BJ (cell line): ENCODE results near the gene TMEM178B. TPM values are rescaled to one million over a fixed set of nuclear protein-coding genes. Genes with fewer than 3 reads are reported as not detected.

ENCODE experiments used
- CTCF ChIA-PET: fragments of 350-600 bp; formaldehyde crosslinking; extraction: SDS; loops from one replicate; lab custom pipeline; 2021; ENCODE audit warnings: antibody characterized with exemption, inconsistent platforms; lab: Yijun Ruan, JAX
- POLR2A ChIA-PET: fragments of 300-600 bp; sonication (Branson Sonifier 250); formaldehyde crosslinking; extraction: SDS; loops from one replicate; lab custom pipeline; 2021; ENCODE audit warnings: antibody characterized with exemption; lab: Charles Lee
- DNase-seq: peaks from one replicate; pipeline ENCODE4 v3.0.0-alpha.2; 2011; ENCODE audit warnings: low read depth
- H3K27me3 ChIP-seq: 2 replicates; pipeline ENCODE4 v1.6.0; 2011; ENCODE audit warnings: low read length; ENCODE audit not compliant: control insufficient read depth, insufficient read depth
- H3K36me3 ChIP-seq: 2 replicates; pipeline ENCODE4 v1.5.1; 2011; ENCODE audit warnings: low read length; ENCODE audit not compliant: control insufficient read depth, insufficient read depth
- H3K4me3 ChIP-seq: 2 replicates; pipeline ENCODE4 v1.5.1; 2011; ENCODE audit warnings: low read depth, mild to moderate bottlenecking, control low read depth, low read length
- CTCF ChIP-seq: IDR thresholded peaks from 2 replicates; pipeline ENCODE4 v1.5.1; 2011; ENCODE audit warnings: low read depth, mild to moderate bottlenecking, control low read depth, inconsistent platforms, low read length, moderate library complexity; ENCODE audit not compliant: insufficient read depth
- polyA plus RNA-seq: library from polyadenylated mRNA; depleted of rRNA; stranded (reverse); fragments of >200 nt; gene quantifications from 2 replicates; pipeline ENCODE4 v1.2.3, GENCODE V29; 2011

The TMEM178B gene
- polyA plus RNA-seq, 1 experiment, result 0.43 TPM

- no peak for DNase-seq
- no peak for TF ChIP-seq CTCF
- POLR2A ChIA-PET, result no interaction called here
- Histone ChIP-seq H3K36me3 (no peaks in the 10 kb centered on the region), H3K27me3 (no peaks in the 10 kb centered on the region), H3K4me3 (no peak overlapping the region)
- CTCF ChIA-PET, result no interaction called here
These were observed 104.7 kb downstream of the TMEM178B start for GRCh38 chr7:141178486-141179135.

GRCh38 chr7:141181812-141182211, 107.9 kb downstream of the TMEM178B start:
- TF ChIP-seq CTCF, result no peak
- DNase-seq, result no peak
- POLR2A ChIA-PET, result no interaction called here
- H3K27me3 ChIP-seq, result no peaks in the 10 kb centered on the region
- H3K36me3 ChIP-seq, result no peaks in the 10 kb centered on the region
- CTCF ChIA-PET, result no interaction called here
- no peak overlapping the region for H3K4me3 ChIP-seq

- POLR2A ChIA-PET, result no interaction called here
- Histone ChIP-seq H3K36me3 (no peaks in the 10 kb centered on the region), H3K4me3 (no peak overlapping the region), H3K27me3 (no peaks in the 10 kb centered on the region)
- CTCF ChIA-PET, result no interaction called here
- no peak for TF ChIP-seq CTCF
- no peak for DNase-seq
These were observed 110.8 kb downstream of the TMEM178B start for GRCh38 chr7:141184532-141185190.

- TF ChIP-seq CTCF, result no peak
- CTCF ChIA-PET, result no interaction called here
- POLR2A ChIA-PET, result no interaction called here
These were observed 111.6 kb downstream of the TMEM178B start for GRCh38 chr7:141185369-141185967.

GRCh38 chr7:141189231-141189630, 115.4 kb downstream of the TMEM178B start:
- Histone ChIP-seq H3K4me3 (no peak overlapping the region), H3K27me3 (no peaks in the 10 kb centered on the region), H3K36me3 (no peaks in the 10 kb centered on the region)
- ChIA-PET CTCF (no interaction called here), POLR2A (no interaction called here)
- DNase-seq, result no peak
- TF ChIP-seq CTCF, result no peak

More at GRCh38 chr7:141185369-141185967, 111.6 kb downstream of the TMEM178B start:
- H3K4me3 ChIP-seq, result no peak overlapping the region
- DNase-seq, result no peak
- H3K36me3 ChIP-seq, result no peaks in the 10 kb centered on the region
- no peaks in the 10 kb centered on the region for H3K27me3 ChIP-seq
